ENCODE results near the gene LRRC49.

The LRRC49 gene

DNA sequence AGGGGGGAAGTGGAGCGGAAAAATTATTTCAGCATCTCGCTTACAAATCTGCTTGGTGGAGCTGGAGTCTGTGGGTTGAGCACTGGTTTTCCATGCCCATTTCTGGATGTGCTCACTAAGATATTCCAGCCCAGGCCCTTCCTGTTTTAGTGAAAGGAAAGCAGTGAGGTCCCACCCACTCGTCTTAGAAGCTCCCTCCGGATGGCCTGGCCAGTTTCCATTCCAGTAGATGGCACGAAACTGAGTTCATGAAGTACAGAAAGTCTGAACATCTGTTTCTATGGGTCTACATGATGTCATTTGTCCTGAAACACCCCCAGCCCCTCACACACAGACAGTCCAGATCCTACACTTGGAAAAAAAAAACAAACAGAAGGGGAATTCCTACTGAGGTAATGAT lies 190.7 kb downstream of the LRRC49 start:
- H3K4me2 ChIP-seq (ENCODE audit: low read length), result no peak overlapping the region
- H3K79me1 ChIP-seq (ENCODE audit: low read length), result no peaks in the 10 kb centered on the region
- no peaks in the 10 kb centered on the region for H3K36me3 ChIP-seq (ENCODE audit: control insufficient read depth, insufficient read depth, low read length)
- H3K79me2 ChIP-seq (ENCODE audit: control insufficient read depth, insufficient read depth, low read length), result no peaks in the 10 kb centered on the region
- no CpG with 5 or more reads among the region's 5 CpGs for WGBS (ENCODE audit: extremely low coverage, insufficient coverage, low lambda C conversion rate)
- no peak overlapping the region for H3K4me3 ChIP-seq (ENCODE audit: low read length)
- H4K8ac ChIP-seq (ENCODE audit: low read depth, low read length), result no peak overlapping the region
- no peak overlapping the region for H2BK15ac ChIP-seq (replicated peaks; ENCODE audit: low read depth)
- no peak overlapping the region for H3K4ac ChIP-seq (ENCODE audit: low read depth, low read length)
- no peak overlapping the region for H3K56ac ChIP-seq (ENCODE audit: low read length)
- H3K4me1 ChIP-seq (ENCODE audit: control insufficient read depth, low read depth, low read length), result peaks cover 8% of the 10 kb centered on the region
- H3K27ac ChIP-seq (ENCODE audit: low read depth, low read length), result no peak overlapping the region
- H3K18ac ChIP-seq (ENCODE audit: low read length), result no peak overlapping the region
- no peaks in the 10 kb centered on the region for H3K27me3 ChIP-seq (ENCODE audit: insufficient read depth, low read length, poor library complexity)
- H2BK120ac ChIP-seq (ENCODE audit: low read depth, low read length), result no peak overlapping the region
- DNase-seq, result no peak
- no peak overlapping the region for H2AK5ac ChIP-seq (ENCODE audit: low read length)
- no peak overlapping the region for H3K9ac ChIP-seq (ENCODE audit: low read length)
- H3K23ac ChIP-seq (ENCODE audit: low read length), result no peak overlapping the region
- H2BK5ac ChIP-seq (ENCODE audit: low read length), result no peak overlapping the region
- H4K5ac ChIP-seq (ENCODE audit: low read length), result no peak overlapping the region

DNA sequence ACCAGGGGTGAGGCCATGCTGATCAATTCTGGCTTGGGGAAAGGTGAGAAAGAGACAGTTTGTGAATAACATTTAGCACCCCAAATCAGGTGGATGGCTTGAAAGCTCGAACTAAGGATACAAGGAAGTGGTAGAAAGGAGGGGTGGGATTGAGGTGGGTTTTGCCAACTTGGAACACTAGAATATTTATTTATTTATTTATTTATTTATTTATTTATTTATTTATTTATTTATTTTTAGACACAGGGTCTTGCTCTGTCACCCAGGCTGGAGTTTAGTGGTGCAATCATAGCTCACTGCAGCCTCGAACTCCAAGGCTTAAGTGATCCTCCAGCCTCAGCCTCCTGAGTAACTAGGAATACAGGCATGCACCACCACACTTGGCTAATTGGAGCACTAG lies 191.6 kb downstream of the LRRC49 start:
- no CpG with 5 or more reads among the region's 2 CpGs for WGBS (ENCODE audit: extremely low coverage, insufficient coverage, low lambda C conversion rate)
- H2AK5ac ChIP-seq (ENCODE audit: low read length), result no peak overlapping the region

DNA sequence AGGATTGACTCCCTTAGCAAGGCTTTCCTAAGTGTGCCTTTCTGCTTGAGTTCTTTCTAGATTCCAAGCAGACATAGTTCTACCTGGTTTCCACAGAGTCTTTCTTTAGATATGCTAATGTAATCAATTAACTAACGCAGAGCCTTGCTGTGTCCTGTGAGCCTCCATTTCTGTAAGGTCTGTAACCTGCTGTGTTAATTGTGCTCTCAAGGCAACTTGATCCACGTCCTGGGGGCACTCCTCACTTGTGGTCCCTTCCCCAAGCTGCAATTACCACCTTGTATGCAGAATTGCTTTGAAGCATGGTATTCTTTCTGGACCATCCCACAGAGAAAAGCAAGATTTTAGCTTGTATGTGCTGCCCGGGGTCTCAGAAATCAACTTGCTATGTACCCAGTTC lies 193.2 kb downstream of the LRRC49 start:
- Histone ChIP-seq H3K4me3 (ENCODE audit: low read length) (no peak overlapping the region), H3K27ac (ENCODE audit: low read depth, low read length) (no peak overlapping the region), H2BK5ac (ENCODE audit: low read length) (no peak overlapping the region), H3K79me2 (ENCODE audit: control insufficient read depth, insufficient read depth, low read length) (no peaks in the 10 kb centered on the region), H3K27me3 (ENCODE audit: insufficient read depth, low read length, poor library complexity) (no peaks in the 10 kb centered on the region), H3K56ac (ENCODE audit: low read length) (no peak overlapping the region), H3K23ac (ENCODE audit: low read length) (no peak overlapping the region), H3K18ac (ENCODE audit: low read length) (no peak overlapping the region), H4K5ac (ENCODE audit: low read length) (no peak overlapping the region), H3K4me2 (ENCODE audit: low read length) (no peak overlapping the region), H3K36me3 (ENCODE audit: control insufficient read depth, insufficient read depth, low read length) (no peaks in the 10 kb centered on the region), H3K9ac (ENCODE audit: low read length) (no peak overlapping the region), H4K8ac (ENCODE audit: low read depth, low read length) (no peak overlapping the region), H3K4ac (ENCODE audit: low read depth, low read length) (no peak overlapping the region), H2BK120ac (ENCODE audit: low read depth, low read length) (no peak overlapping the region), H3K79me1 (ENCODE audit: low read length) (no peaks in the 10 kb centered on the region), H2BK15ac (replicated peaks; ENCODE audit: low read depth) (no peak overlapping the region), H3K4me1 (ENCODE audit: control insufficient read depth, low read depth, low read length) (peaks cover 6% of the 10 kb centered on the region), H2AK5ac (ENCODE audit: low read length) (no peak overlapping the region)
- peak; percentile 54 for DNase-seq
- WGBS (ENCODE audit: extremely low coverage, insufficient coverage, low lambda C conversion rate), result no CpG with 5 or more reads among the region's 3 CpGs

More for the DNA sequence above, 191.6 kb downstream of the LRRC49 start:
- no peaks in the 10 kb centered on the region for H3K27me3 ChIP-seq (ENCODE audit: insufficient read depth, low read length, poor library complexity)
- no peak for DNase-seq
- no peak overlapping the region for H3K4me2 ChIP-seq (ENCODE audit: low read length)
- no peak overlapping the region for H2BK120ac ChIP-seq (ENCODE audit: low read depth, low read length)
- H3K4me1 ChIP-seq (ENCODE audit: control insufficient read depth, low read depth, low read length), result peaks cover 8% of the 10 kb centered on the region
- no peak overlapping the region for H3K18ac ChIP-seq (ENCODE audit: low read length)
- H3K36me3 ChIP-seq (ENCODE audit: control insufficient read depth, insufficient read depth, low read length), result no peaks in the 10 kb centered on the region
- no peak overlapping the region for H2BK15ac ChIP-seq (replicated peaks; ENCODE audit: low read depth)
- H3K23ac ChIP-seq (ENCODE audit: low read length), result no peak overlapping the region
- H3K9ac ChIP-seq (ENCODE audit: low read length), result no peak overlapping the region
- no peak overlapping the region for H2BK5ac ChIP-seq (ENCODE audit: low read length)
- H3K4me3 ChIP-seq (ENCODE audit: low read length), result no peak overlapping the region
- H3K27ac ChIP-seq (ENCODE audit: low read depth, low read length), result no peak overlapping the region
- no peak overlapping the region for H4K8ac ChIP-seq (ENCODE audit: low read depth, low read length)
- H4K5ac ChIP-seq (ENCODE audit: low read length), result no peak overlapping the region
- no peaks in the 10 kb centered on the region for H3K79me2 ChIP-seq (ENCODE audit: control insufficient read depth, insufficient read depth, low read length)
- H3K56ac ChIP-seq (ENCODE audit: low read length), result no peak overlapping the region
- H3K4ac ChIP-seq (ENCODE audit: low read depth, low read length), result no peak overlapping the region
- H3K79me1 ChIP-seq (ENCODE audit: low read length), result no peaks in the 10 kb centered on the region

DNA sequence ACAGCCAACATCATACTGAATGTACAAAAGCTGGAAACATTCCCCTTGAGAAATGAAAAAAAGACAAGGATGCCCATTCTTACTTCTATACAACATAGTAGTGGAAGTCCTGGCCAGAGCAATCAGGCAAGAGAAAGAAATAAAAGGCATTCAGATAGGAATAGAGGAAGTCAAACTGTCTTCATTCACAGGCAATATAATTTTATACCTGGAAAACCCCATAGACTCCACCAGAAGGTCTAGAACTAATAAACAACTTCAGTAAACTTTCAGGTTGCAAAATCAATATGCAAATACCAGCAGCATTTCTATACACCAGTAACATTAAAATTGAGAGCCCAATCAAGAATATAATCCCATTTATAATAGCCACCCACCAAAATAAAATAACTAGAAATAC lies 195.5 kb downstream of the LRRC49 start:
- H3K23ac ChIP-seq (ENCODE audit: low read length), result no peak overlapping the region
- no peak overlapping the region for H3K27ac ChIP-seq (ENCODE audit: low read depth, low read length)
- H3K56ac ChIP-seq (ENCODE audit: low read length), result no peak overlapping the region
- DNase-seq, result no peak
- peaks cover 6% of the 10 kb centered on the region for H3K4me1 ChIP-seq (ENCODE audit: control insufficient read depth, low read depth, low read length)
- no peak overlapping the region for H3K9ac ChIP-seq (ENCODE audit: low read length)
- H2BK15ac ChIP-seq (replicated peaks; ENCODE audit: low read depth), result no peak overlapping the region
- no peaks in the 10 kb centered on the region for H3K79me1 ChIP-seq (ENCODE audit: low read length)
- H3K18ac ChIP-seq (ENCODE audit: low read length), result no peak overlapping the region
- H3K36me3 ChIP-seq (ENCODE audit: control insufficient read depth, insufficient read depth, low read length), result no peaks in the 10 kb centered on the region
- H4K5ac ChIP-seq (ENCODE audit: low read length), result no peak overlapping the region
- no peak overlapping the region for H2BK120ac ChIP-seq (ENCODE audit: low read depth, low read length)
- no peak overlapping the region for H2AK5ac ChIP-seq (ENCODE audit: low read length)
- no peak overlapping the region for H3K4me3 ChIP-seq (ENCODE audit: low read length)
- H3K27me3 ChIP-seq (ENCODE audit: insufficient read depth, low read length, poor library complexity), result no peaks in the 10 kb centered on the region
- H3K4ac ChIP-seq (ENCODE audit: low read depth, low read length), result no peak overlapping the region
- H3K4me2 ChIP-seq (ENCODE audit: low read length), result no peak overlapping the region
- H3K79me2 ChIP-seq (ENCODE audit: control insufficient read depth, insufficient read depth, low read length), result no peaks in the 10 kb centered on the region
- H2BK5ac ChIP-seq (ENCODE audit: low read length), result no peak overlapping the region
- H4K8ac ChIP-seq (ENCODE audit: low read depth, low read length), result no peak overlapping the region

DNA sequence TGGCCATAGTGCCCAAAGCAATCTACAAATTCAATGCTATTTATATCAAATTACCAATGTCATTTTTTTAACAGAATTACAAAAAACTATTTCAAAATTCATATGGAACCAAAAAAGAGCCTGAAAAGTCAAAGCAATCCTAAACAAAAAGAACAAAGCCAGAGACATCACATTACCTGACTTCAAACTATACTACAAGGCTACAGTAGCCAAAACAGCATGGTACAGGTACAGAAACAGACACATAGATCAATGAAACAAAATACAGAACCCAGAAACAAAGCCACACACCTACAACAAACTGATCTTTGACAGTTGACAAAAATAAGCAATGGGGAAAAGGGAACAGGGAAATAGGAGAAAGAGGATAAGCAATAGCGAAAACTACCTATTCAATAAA lies 196.1 kb downstream of the LRRC49 start:
- no peak overlapping the region for H3K4ac ChIP-seq (ENCODE audit: low read depth, low read length)
- H2BK15ac ChIP-seq (replicated peaks; ENCODE audit: low read depth), result no peak overlapping the region
- no peaks in the 10 kb centered on the region for H3K36me3 ChIP-seq (ENCODE audit: control insufficient read depth, insufficient read depth, low read length)
- no peak overlapping the region for H3K56ac ChIP-seq (ENCODE audit: low read length)
- no peak overlapping the region for H3K9ac ChIP-seq (ENCODE audit: low read length)
- H3K4me3 ChIP-seq (ENCODE audit: low read length), result no peak overlapping the region
- H3K79me2 ChIP-seq (ENCODE audit: control insufficient read depth, insufficient read depth, low read length), result no peaks in the 10 kb centered on the region
- H4K8ac ChIP-seq (ENCODE audit: low read depth, low read length), result no peak overlapping the region
- DNase-seq, result no peak
- no peak overlapping the region for H2BK120ac ChIP-seq (ENCODE audit: low read depth, low read length)
- H2AK5ac ChIP-seq (ENCODE audit: low read length), result no peak overlapping the region
- no peak overlapping the region for H3K4me2 ChIP-seq (ENCODE audit: low read length)
- H2BK5ac ChIP-seq (ENCODE audit: low read length), result no peak overlapping the region
- no peak overlapping the region for H3K18ac ChIP-seq (ENCODE audit: low read length)
- H3K27me3 ChIP-seq (ENCODE audit: insufficient read depth, low read length, poor library complexity), result no peaks in the 10 kb centered on the region
- no peak overlapping the region for H3K27ac ChIP-seq (ENCODE audit: low read depth, low read length)
- peaks cover 6% of the 10 kb centered on the region for H3K4me1 ChIP-seq (ENCODE audit: control insufficient read depth, low read depth, low read length)
- no peak overlapping the region for H4K5ac ChIP-seq (ENCODE audit: low read length)
- no peaks in the 10 kb centered on the region for H3K79me1 ChIP-seq (ENCODE audit: low read length)
- no peak overlapping the region for H3K23ac ChIP-seq (ENCODE audit: low read length)
- no CpG with 5 or more reads among the region's 1 CpG for WGBS (ENCODE audit: extremely low coverage, insufficient coverage, low lambda C conversion rate)

DNA sequence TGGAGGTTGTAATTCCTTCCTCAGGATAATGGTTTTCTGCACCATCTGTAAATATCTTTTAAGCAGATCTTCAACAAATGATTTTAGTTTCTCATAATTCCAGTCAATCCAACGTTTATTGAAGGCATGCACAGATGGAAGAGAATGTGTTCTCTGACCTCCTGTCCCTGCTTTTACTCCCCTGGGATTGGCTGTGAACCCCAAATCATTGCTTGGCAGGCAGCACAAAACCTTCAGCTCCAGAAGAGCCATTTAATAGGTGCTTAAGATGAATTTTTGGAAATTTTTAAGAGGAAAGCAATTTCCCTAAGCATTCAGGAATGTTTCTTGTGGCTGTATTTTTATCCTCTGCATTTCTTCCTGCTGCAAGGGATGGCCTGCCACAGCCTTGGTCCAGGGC lies 197.2 kb downstream of the LRRC49 start:
- Histone ChIP-seq H3K79me2 (ENCODE audit: control insufficient read depth, insufficient read depth, low read length) (no peaks in the 10 kb centered on the region), H3K23ac (ENCODE audit: low read length) (no peak overlapping the region), H3K4ac (ENCODE audit: low read depth, low read length) (no peak overlapping the region), H4K5ac (ENCODE audit: low read length) (no peak overlapping the region), H2AK5ac (ENCODE audit: low read length) (no peak overlapping the region), H3K4me1 (ENCODE audit: control insufficient read depth, low read depth, low read length) (peaks cover 6% of the 10 kb centered on the region), H3K36me3 (ENCODE audit: control insufficient read depth, insufficient read depth, low read length) (no peaks in the 10 kb centered on the region), H3K9ac (ENCODE audit: low read length) (no peak overlapping the region), H2BK5ac (ENCODE audit: low read length) (no peak overlapping the region), H3K27ac (ENCODE audit: low read depth, low read length) (no peak overlapping the region), H2BK120ac (ENCODE audit: low read depth, low read length) (no peak overlapping the region), H3K56ac (ENCODE audit: low read length) (no peak overlapping the region), H3K27me3 (ENCODE audit: insufficient read depth, low read length, poor library complexity) (no peaks in the 10 kb centered on the region), H3K79me1 (ENCODE audit: low read length) (no peaks in the 10 kb centered on the region), H4K8ac (ENCODE audit: low read depth, low read length) (no peak overlapping the region), H3K4me3 (ENCODE audit: low read length) (no peak overlapping the region), H3K18ac (ENCODE audit: low read length) (no peak overlapping the region), H3K4me2 (ENCODE audit: low read length) (no peak overlapping the region), H2BK15ac (replicated peaks; ENCODE audit: low read depth) (no peak overlapping the region)
- DNase-seq, result no peak
- no CpG with 5 or more reads among the region's 1 CpG for WGBS (ENCODE audit: extremely low coverage, insufficient coverage, low lambda C conversion rate)

Data from mesendoderm (in vitro differentiated cells).